IMR-90 (cell line): ENCODE measurements around the gene SPTLC3. TPM values are rescaled to one million over a fixed set of nuclear protein-coding genes. Genes with fewer than 3 reads are reported as not detected.

Experiments used
- ATAC-seq: fragments of 200-7000 bp; cut with Tn5 transposase; 2 replicates; pipeline ENCODE4 v1.9.1; 2020; ENCODE audit warnings: low read depth, mild to moderate bottlenecking, moderate library complexity
- BruUV-seq: library from RNA; stranded (reverse); fragments of 400-500 nt; replicated peaks from 2 replicates; lab custom pipeline; 2021; lab: Mats Ljungman, UMichigan
- CTCF ChIA-PET: fragments of 300-600 bp; formaldehyde crosslinking; extraction: SDS; loops from one replicate; lab custom pipeline; 2021; ENCODE audit warnings: antibody characterized with exemption; lab: Yijun Ruan, JAX
- POLR2A ChIA-PET: fragments of 300-600 bp; sonication (Branson Sonifier 250); formaldehyde crosslinking; loops from one replicate; lab custom pipeline; 2022; ENCODE audit warnings: antibody characterized with exemption; ENCODE audit not compliant: unreplicated experiment; lab: Charles Lee
- DNase-seq: peaks from one replicate; pipeline ENCODE4 v3.0.0; 2013
- H2AFZ ChIP-seq: replicated peaks from 2 replicates; pipeline ENCODE3; 2013; ENCODE audit warnings: low read length, mild to moderate bottlenecking; ENCODE audit not compliant: poor library complexity
- H2AK5ac ChIP-seq: 2 replicates; pipeline ENCODE4 v1.6.1; 2013; ENCODE audit warnings: low read depth, low read length, inconsistent platforms
- H2AK9ac ChIP-seq: replicated peaks from 2 replicates; pipeline ENCODE3; 2013; ENCODE audit warnings: mild to moderate bottlenecking, low read depth, low read length, moderate library complexity; ENCODE audit not compliant: poor library complexity
- H2BK120ac ChIP-seq: 2 replicates; pipeline ENCODE4 v1.6.1; 2013; ENCODE audit warnings: low read depth, low read length, inconsistent platforms
- H2BK15ac ChIP-seq: 3 replicates; pipeline ENCODE4 v1.6.1; 2013; ENCODE audit warnings: low read depth, low read length, inconsistent platforms
- H2BK20ac ChIP-seq: 2 replicates; pipeline ENCODE4 v1.6.1; 2013; ENCODE audit warnings: low read depth, mild to moderate bottlenecking, inconsistent platforms, low read length, moderate library complexity
- H2BK5ac ChIP-seq: 2 replicates; pipeline ENCODE4 v1.6.1; 2013; ENCODE audit warnings: mild to moderate bottlenecking, low read depth, low read length, inconsistent platforms; ENCODE audit not compliant: poor library complexity, severe bottlenecking
- H3K14ac ChIP-seq: replicated peaks from 2 replicates; pipeline ENCODE4 v1.6.1; 2013; ENCODE audit warnings: low read depth, low read length, inconsistent platforms
- H3K18ac ChIP-seq: 2 replicates; pipeline ENCODE4 v1.6.1; 2013; ENCODE audit warnings: low read depth, low read length, control low read depth
- H3K23ac ChIP-seq: 2 replicates; pipeline ENCODE4 v1.6.1; 2013; ENCODE audit warnings: low read depth, low read length, inconsistent platforms
- H3K27ac ChIP-seq: 2 replicates; pipeline ENCODE4 v1.5.1; 2013; ENCODE audit warnings: mild to moderate bottlenecking, control low read depth, low read length; ENCODE audit not compliant: insufficient read depth
- H3K27me3 ChIP-seq: 2 replicates; pipeline ENCODE4 v1.6.1; 2013; ENCODE audit warnings: low read length; ENCODE audit not compliant: control insufficient read depth, insufficient read depth
- H3K36me3 ChIP-seq: 2 replicates; pipeline ENCODE4 v1.6.1; 2013; ENCODE audit warnings: low read length, mixed read lengths; ENCODE audit not compliant: control insufficient read depth, insufficient read depth
- H3K4ac ChIP-seq: 2 replicates; pipeline ENCODE4 v1.6.1; 2013; ENCODE audit warnings: low read depth, low read length, inconsistent platforms
- H3K4me1 ChIP-seq: 2 replicates; pipeline ENCODE4 v1.6.1; 2013; ENCODE audit warnings: low read length, mixed read lengths; ENCODE audit not compliant: control insufficient read depth, insufficient read depth
- H3K4me2 ChIP-seq: 2 replicates; pipeline ENCODE4 v1.6.1; 2013; ENCODE audit warnings: low read depth, mild to moderate bottlenecking, control low read depth, low read length, moderate library complexity
- H3K4me3 ChIP-seq: 2 replicates; pipeline ENCODE4 v1.5.1; 2013; ENCODE audit warnings: low read depth, mild to moderate bottlenecking, control low read depth, low read length, moderate library complexity; ENCODE audit not compliant: insufficient read depth
- H3K56ac ChIP-seq: 2 replicates; pipeline ENCODE4 v1.6.1; 2013; ENCODE audit warnings: low read length, inconsistent platforms; ENCODE audit not compliant: insufficient read depth; ENCODE audit errors: extremely low read depth
- H3K79me1 ChIP-seq, 2 experiments: 2 replicates each; pipeline ENCODE4 v1.6.1; 2013; ENCODE audit warnings: low read length in 2 of 2, inconsistent platforms in 1 of 2, low read depth in 1 of 2
- H3K9ac ChIP-seq: 2 replicates; pipeline ENCODE4 v1.6.1; 2013; ENCODE audit warnings: low read depth, low read length, control low read depth
- H3K9me1 ChIP-seq: 2 replicates; pipeline ENCODE4 v1.6.1; 2013; ENCODE audit warnings: low read length, inconsistent platforms; ENCODE audit not compliant: insufficient read depth
- H3K9me3 ChIP-seq: 2 replicates; pipeline ENCODE4 v1.6.1; 2013; ENCODE audit warnings: low read length; ENCODE audit not compliant: control insufficient read depth, insufficient read depth
- H4K20me1 ChIP-seq: 2 replicates; pipeline ENCODE4 v1.6.1; 2013; ENCODE audit warnings: low read length, inconsistent platforms; ENCODE audit not compliant: insufficient read depth
- H4K5ac ChIP-seq: 2 replicates; pipeline ENCODE4 v1.6.1; 2013; ENCODE audit warnings: mild to moderate bottlenecking, low read depth, low read length, control low read depth
- H4K8ac ChIP-seq, 2 experiments: 2 replicates each; pipeline ENCODE4 v1.6.1; 2013; ENCODE audit warnings: low read depth in 2 of 2, low read length in 2 of 2, control low read depth in 1 of 2, inconsistent platforms in 1 of 2
- H4K91ac ChIP-seq: 2 replicates; pipeline ENCODE4 v1.6.1; 2013; ENCODE audit warnings: low read depth, low read length, inconsistent platforms; ENCODE audit not compliant: insufficient read depth
- BHLHE40 ChIP-seq: fragments of 150-350 bp; IDR thresholded peaks from 2 replicates; pipeline ENCODE4 v1.6.1; 2016; ENCODE audit warnings: mild to moderate bottlenecking, low read depth, low read length
- CEBPB ChIP-seq: IDR thresholded peaks from 2 replicates; pipeline ENCODE4 v1.6.1; 2012; ENCODE audit warnings: low read depth, low read length, improper control_type of control experiment
- MAFK ChIP-seq: IDR thresholded peaks from 2 replicates; pipeline ENCODE4 v1.6.1; 2012; ENCODE audit warnings: low read depth, low read length, improper control_type of control experiment
- MAZ ChIP-seq: IDR thresholded peaks from 2 replicates; pipeline ENCODE4 v1.6.1; 2012; ENCODE audit warnings: low read depth, mild to moderate bottlenecking, low read length, improper control_type of control experiment, moderate library complexity, borderline replicate concordance
- RAD21 ChIP-seq: IDR thresholded peaks from 2 replicates; pipeline ENCODE4 v1.6.1; 2012; ENCODE audit warnings: low read length, improper control_type of control experiment
- RCOR1 ChIP-seq: IDR thresholded peaks from 2 replicates; pipeline ENCODE4 v1.6.1; 2012; ENCODE audit warnings: mild to moderate bottlenecking, low read length, improper control_type of control experiment; ENCODE audit not compliant: insufficient replicate concordance
- WGBS, 2 experiments: methylation state at CpG; one replicate each; pipeline versions ENCODE4 v1.1.5 to v1.1.7; 2013; ENCODE audit warnings: missing lambda C conversion rate in 2 of 2; ENCODE audit not compliant: insufficient read length in 1 of 2; ENCODE audit errors: extremely low coverage in 2 of 2; 5-methylcytosine and 5-hydroxymethylcytosine counted together
- dilution Hi-C: fragments of 300-500 bp; cut with HindIII; formaldehyde crosslinking; loops from one replicate; pipeline ENCODE4 v1.14.3; 2018; ENCODE audit warnings: low sequenced_read_pairs; ENCODE audit not compliant: unreplicated experiment
- in situ Hi-C: fragments of 300-500 bp; cut with MboI; formaldehyde crosslinking; loops from 3 replicates; pipeline ENCODE4 v1.14.3; 2019; ENCODE audit warnings: low sequenced_read_pairs, inconsistent platforms, mixed read lengths
- intact Hi-C: fragments of 100-400 bp; cut with micrococcal nuclease; formaldehyde crosslinking; loops from 2 replicates; pipeline ENCODE4 v1.10.0; 2022
- polyA plus RNA-seq, 3 experiments: library from polyadenylated mRNA; depleted of rRNA; stranded (reverse); fragments of >200 nt; gene quantifications; 2 replicates each; pipeline ENCODE4 v1.2.3, GENCODE V29; 2012; ENCODE audit warnings: low replicate concordance in 1 of 3
- total RNA-seq: library from RNA; depleted of rRNA; stranded (reverse); fragments of >200 nt; gene quantifications from 2 replicates; pipeline ENCODE4 v1.2.3, GENCODE V29; 2012
- TF ChIP-seq, protein P1 (sequence below): conservative IDR thresholded peaks from 2 replicates; pipeline ENCODE4 v1.5.1; 2012; ENCODE audit warnings: mild to moderate bottlenecking, low read depth, low read length, improper control_type of control experiment
- TF ChIP-seq, protein P2 (sequence below): fragments of 150-350 bp; IDR thresholded peaks from 2 replicates; pipeline ENCODE4 v1.6.1; 2017; ENCODE audit warnings: mild to moderate bottlenecking, antibody characterized with exemption, low read length, low read depth

SPTLC3 gene
- total and polyA plus RNA-seq, 2 of the 4 experiments (the other 2 are of a cell fraction) = 0.44 to 1.6 TPM

DNA sequence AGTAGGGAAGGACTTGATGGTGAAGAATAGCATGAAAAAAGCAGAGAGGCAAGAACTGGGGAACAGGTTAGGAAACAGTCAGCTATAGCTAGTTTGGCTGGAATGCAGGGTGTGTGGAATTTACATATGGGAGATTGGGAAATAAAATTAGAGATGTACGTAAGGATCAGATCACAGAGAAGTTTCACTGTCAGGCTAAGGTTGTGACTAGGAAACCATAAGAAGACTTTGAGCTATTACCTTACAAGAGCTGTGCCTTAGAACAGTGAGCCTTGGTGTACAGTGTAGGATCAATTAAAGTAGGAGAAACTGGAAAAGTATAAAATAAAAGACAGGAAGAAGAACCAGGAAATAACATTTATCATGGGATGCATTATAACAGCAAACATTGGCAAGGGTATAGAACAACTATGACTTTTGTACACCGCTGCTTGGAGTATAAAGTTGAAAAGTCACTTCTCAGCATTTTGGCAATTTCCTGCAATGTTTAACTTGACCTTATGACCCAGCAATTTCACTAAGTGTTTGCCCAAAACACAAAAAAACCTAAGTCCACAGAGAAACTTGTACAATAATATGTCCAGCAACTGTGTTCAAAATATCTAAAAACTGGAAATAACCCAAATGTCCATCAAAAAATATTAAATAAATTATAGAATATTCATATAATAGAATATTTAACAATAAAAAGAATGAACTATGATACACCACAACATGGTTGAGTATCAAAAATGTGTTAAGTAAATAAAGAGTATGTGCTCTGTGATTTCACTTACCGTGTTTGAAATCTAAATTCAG lies 31.2 kb upstream of the SPTLC3 start:
- Histone ChIP-seq H3K9ac (no peak overlapping the region), H3K27ac (no peak overlapping the region), H3K9me1 (no peaks in the 10 kb centered on the region), H3K4ac (no peak overlapping the region), H3K27me3 (no peaks in the 10 kb centered on the region; the same call in 1 of the 2 replicates), H3K36me3 (no peaks in the 10 kb centered on the region), H2AFZ (no peak overlapping the region), H2BK15ac (no peak overlapping the region), H3K4me3 (no peak overlapping the region), H2BK120ac (no peak overlapping the region), H3K14ac (no peak overlapping the region), H4K20me1 (no peaks in the 10 kb centered on the region), H4K8ac (no peak overlapping the region), H2AK9ac (no peak overlapping the region), H3K23ac (no peak overlapping the region), H2AK5ac (no peak overlapping the region), H4K91ac (no peak overlapping the region), H2BK20ac (no peak overlapping the region), H4K5ac (no peak overlapping the region), H3K18ac (no peak overlapping the region), H3K56ac (no peak overlapping the region), H3K9me3 (no peaks in the 10 kb centered on the region), H3K79me1 (no peaks in the 10 kb centered on the region), H2BK5ac (no peak overlapping the region), H3K4me1 (no peaks in the 10 kb centered on the region), H3K4me2 (no peak overlapping the region)
- intact Hi-C loops = no loop called here
- no TSS peak for BruUV-seq
- no CpG with 5 or more reads among the region's 3 CpGs for WGBS, 2 experiments
- dilution Hi-C loops = no loop called here
- in situ Hi-C loops = no loop called here
- ATAC-seq = no peak
- ChIA-PET CTCF (interaction anchor here (1.3 kb wide), 1 partner anchor 48 kb away, joined by 3 read pairs; no protein-coding TSS in a partner anchor), POLR2A (no interaction called here)
- TF ChIP-seq CEBPB (no peak), MAZ (no peak), RAD21 (no peak), RCOR1 (no peak), BHLHE40 (no peak), MAFK (no peak)
- TF ChIP-seq, protein P1, sequence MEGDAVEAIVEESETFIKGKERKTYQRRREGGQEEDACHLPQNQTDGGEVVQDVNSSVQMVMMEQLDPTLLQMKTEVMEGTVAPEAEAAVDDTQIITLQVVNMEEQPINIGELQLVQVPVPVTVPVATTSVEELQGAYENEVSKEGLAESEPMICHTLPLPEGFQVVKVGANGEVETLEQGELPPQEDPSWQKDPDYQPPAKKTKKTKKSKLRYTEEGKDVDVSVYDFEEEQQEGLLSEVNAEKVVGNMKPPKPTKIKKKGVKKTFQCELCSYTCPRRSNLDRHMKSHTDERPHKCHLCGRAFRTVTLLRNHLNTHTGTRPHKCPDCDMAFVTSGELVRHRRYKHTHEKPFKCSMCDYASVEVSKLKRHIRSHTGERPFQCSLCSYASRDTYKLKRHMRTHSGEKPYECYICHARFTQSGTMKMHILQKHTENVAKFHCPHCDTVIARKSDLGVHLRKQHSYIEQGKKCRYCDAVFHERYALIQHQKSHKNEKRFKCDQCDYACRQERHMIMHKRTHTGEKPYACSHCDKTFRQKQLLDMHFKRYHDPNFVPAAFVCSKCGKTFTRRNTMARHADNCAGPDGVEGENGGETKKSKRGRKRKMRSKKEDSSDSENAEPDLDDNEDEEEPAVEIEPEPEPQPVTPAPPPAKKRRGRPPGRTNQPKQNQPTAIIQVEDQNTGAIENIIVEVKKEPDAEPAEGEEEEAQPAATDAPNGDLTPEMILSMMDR = no peak
- TF ChIP-seq, protein P2, sequence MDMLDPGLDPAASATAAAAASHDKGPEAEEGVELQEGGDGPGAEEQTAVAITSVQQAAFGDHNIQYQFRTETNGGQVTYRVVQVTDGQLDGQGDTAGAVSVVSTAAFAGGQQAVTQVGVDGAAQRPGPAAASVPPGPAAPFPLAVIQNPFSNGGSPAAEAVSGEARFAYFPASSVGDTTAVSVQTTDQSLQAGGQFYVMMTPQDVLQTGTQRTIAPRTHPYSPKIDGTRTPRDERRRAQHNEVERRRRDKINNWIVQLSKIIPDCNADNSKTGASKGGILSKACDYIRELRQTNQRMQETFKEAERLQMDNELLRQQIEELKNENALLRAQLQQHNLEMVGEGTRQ = no peak
- no peak for DNase-seq
